DLD1 (cell line): Measurements from ENCODE around the gene MMEL1.
"Not testable (repeated sequence)": the region's sequence is repeated elsewhere in the genome, so short reads cannot be mapped to it uniquely, and the experiment has no call there.

Source experiments
- in situ Hi-C: cut with HindIII; loops from 2 replicates; pipeline ENCODE4 v1.10.0; 2017; ENCODE audit warnings: low sequenced_read_pairs

MMEL1 gene

GRCh38 chr1:2575801-2576663 is 56.8 kb downstream of the MMEL1 start:
- in situ Hi-C loops: no loop called here

GRCh38 chr1:2574350-2574749 is 58.5 kb downstream of the MMEL1 start:
- in situ Hi-C loops: no loop called here

DNA sequence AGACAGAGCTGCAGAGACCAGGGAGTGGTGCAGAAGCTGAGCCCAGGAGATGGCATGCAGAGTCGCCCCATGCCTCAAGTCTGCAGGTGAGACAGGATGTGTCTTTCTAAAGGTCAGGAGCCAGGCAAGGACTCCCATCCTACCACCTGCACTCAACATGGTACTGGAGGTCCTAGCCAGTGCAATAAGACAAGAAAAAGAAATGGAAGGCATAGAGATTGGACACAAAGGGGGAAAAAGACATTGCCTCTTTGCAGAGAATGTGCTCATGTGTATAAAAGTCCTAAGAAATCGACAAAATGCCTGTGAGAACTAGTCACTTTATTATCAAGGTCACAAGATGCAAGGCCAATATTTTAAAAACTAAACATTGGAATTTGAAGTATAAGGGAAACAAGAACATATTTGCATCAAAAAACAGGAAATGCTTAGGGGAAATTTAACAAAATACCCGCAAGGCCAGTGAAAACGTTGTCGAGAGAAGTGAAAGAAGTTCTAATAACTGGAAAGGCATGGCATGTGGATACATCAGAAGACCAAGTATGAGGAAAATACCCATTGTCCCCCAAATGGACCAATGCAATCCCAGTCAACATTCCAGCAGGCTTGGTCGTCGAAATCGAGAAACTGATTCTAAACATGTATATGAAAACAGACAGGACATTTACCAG is 59.4 kb downstream of the MMEL1 start:
- in situ Hi-C loops: no loop called here

GRCh38 chr1:2571348-2571747 is 61.5 kb downstream of the MMEL1 start:
- in situ Hi-C loops: no loop called here

- in situ Hi-C loops: no loop called here
These were observed 62.5 kb downstream of the MMEL1 start for GRCh38 chr1:2570332-2570731.

- in situ Hi-C loops: not testable (repeated sequence)
These were observed 63.1 kb downstream of the MMEL1 start for GRCh38 chr1:2569703-2570102.

- in situ Hi-C loops: no loop called here
These were observed 63.8 kb downstream of the MMEL1 start for GRCh38 chr1:2569060-2569459.

GRCh38 chr1:2568187-2568816 is 64.5 kb downstream of the MMEL1 start:
- in situ Hi-C loops: not testable (repeated sequence)

- in situ Hi-C loops: no loop called here
These were observed 65.6 kb downstream of the MMEL1 start for GRCh38 chr1:2567083-2567679.

DNA sequence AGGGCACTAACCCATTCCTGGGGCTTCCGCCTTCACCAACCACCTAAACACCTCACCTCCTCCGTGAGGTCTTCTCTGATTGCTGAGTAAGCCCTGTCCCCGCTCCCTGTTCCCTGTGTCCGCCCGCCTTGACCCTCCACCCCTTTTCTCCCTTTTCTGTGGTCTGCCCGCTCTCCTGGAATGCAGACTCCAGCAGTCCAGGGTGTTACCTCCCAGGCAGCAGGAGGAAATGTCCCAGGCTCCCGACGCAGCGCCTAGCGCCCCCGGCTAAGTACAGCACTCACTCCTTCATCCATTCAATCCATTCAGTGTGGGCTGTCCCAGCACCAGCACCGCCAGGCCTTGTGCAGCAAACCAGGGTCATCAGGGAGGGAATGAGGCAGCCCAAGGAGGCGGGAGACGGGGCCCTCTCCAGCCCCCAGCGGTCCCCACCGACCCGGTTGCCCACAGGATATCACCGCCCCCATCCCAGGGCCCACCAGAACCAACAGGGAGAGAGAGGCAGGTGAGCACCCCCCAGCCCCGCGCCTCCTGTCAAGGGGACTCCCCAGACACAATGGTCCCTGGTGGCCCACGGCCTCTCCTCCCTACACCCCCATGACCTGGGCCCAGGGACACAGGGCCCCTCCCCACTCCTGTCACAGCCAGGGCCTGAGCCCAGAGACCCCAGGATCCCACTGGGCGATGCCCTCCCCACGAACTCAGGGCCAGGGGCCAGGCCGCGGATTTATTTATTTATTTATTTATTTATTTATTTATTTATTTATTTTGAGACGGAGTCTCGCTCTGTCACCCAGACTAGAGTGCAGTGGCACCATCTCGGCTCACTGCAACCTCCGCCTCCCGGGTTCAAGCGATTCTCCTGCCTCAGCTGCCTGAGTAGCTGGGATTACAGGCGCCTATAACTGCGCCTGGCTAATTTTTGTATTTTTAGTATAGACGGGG is 66.4 kb downstream of the MMEL1 start:
- in situ Hi-C loops: no loop called here

GRCh38 chr1:2564815-2565374 is 67.9 kb downstream of the MMEL1 start:
- in situ Hi-C loops: no loop called here

GRCh38 chr1:2564006-2564814 is 68.6 kb downstream of the MMEL1 start:
- in situ Hi-C loops: no loop called here

- in situ Hi-C loops: no loop called here
These were observed 69.6 kb downstream of the MMEL1 start for GRCh38 chr1:2563205-2563604.

DNA sequence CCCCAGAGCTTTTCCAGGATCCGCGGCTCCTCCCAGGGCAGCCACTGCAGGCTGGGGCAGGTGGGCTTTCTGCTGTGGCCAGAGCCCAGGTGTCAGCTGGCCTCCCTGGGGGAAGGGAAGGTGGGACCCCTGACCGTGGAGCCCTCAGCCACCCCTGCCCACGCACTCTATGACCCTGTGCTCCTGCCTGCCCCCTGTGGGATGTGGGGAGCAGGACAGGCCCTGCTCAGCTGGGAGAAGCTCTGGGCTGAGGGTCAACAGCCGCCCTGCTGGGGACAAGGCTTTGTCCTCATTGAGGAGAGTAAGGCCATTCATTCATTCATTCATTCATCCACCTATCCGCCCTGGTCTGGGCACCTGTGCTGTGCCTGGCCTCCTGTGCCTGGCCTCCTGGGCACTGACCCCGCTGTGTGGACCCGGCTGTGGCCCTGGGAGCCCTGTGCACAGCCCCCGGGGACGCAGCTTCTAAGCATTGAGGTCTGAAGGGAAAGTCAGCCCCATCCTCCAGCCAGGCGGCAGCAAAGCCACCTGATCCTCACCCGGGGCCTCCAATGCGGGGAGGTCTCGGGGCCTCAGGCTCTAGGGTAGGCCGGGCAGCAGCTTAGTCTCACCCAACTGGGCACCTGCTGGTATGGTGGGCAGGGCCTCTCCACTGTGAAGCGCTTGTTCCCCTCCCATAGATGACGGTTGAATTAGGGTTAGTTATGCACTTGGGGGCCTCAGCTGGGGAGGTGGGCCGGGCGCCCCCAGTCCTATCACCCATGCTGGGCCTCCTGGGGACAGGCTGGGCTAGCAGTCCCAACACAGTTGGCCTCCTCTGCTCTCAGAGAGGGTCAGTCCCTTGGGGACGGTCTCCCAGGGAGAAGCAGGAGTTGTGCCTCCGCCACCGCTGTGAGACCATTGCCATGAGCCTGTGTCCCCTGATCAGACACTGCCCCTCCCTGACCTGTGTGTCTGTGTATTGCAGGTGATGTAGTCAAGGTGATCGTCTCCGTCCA is 70.6 kb downstream of the MMEL1 start:
- in situ Hi-C loops: no loop called here

GRCh38 chr1:2561446-2561845 is 71.4 kb downstream of the MMEL1 start:
- in situ Hi-C loops: no loop called here

DNA sequence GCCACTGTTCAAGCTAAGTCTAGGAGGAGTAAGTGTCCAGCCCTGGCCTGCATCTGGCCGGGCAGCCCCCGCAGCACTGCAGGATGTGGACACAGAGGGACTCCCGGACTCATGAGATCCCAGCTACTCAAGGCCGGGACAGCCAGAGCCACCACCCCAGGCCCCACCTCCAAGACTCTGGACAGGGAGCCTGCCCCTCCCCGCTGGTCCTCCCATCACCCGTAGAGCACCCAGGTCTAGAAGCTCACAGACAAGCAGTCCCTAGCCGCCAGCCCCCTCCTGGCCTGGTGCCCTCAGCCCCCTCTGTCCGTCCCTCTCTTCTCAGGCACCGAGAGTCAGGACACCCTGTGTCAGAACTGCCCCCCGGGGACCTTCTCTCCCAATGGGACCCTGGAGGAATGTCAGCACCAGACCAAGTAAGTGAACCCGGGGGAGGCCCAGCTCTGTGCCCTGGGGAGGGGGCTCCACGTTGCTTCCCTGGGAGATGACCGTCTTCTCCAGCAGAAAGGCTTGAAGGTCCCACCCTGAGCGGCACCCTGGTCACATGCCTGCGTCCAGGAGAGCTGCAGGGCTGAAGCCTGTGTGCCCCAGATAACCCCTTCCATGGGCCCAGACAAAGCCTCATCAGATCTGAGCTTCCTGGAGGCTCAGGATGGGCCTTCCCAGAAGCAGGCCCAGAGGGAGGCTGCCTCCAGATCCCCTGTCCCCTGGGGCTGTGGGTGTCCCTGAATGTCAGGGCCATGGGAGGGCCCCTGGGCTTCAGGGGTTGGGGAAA is 72.3 kb downstream of the MMEL1 start:
- in situ Hi-C loops: no loop called here
